Eye (tissue), 1 donor: ENCODE data around the gene MYO6.

Experiments used
- DNase-seq: peaks from one replicate; pipeline ENCODE4 v3.0.0-alpha.2; 2015

The MYO6 gene

DNA sequence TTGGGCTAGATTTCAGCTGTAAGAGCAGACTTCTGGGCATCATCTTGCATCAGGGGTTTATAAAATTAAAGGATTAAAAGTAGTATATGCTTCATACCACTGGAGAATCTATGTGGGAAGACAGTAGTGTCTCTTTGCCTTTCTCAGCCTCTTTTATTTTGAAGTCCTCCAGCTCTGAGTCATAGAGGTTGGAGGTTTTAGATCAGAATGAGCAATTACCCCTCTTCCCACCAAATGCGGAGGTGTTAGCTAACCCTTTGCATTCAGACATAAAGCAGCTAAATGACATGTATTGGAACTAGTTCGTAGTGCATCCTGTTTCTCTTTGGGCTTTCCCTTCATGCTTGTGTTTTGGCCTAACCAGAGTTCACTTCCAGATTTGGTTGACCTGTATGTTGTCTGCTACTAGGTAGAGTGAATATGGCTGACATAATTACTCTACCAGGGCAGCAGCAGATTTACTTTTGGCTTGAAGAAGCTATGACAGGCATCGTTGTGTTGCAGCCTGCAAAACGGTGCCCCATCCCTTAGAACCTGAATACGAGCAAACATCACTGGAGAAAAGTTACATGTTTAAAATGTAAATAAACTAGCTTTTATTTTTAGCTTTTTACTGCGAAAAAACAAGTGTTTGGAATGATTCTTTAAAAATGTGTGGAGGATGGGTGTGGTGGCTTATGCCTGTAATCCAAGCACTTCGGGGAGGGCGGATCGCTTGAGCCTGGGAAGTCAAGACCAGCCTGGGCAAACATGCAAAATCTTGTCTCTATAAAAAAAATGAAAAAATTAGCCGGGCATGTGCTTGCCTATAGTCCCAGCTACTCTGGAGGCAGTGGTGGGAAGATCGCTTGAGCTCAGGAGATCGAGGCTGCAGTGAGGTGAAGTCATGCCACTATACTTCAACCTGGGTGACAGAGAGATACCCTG is 82.2 kb downstream of the MYO6 start:
- no peak for DNase-seq

GRCh38 chr6:75834447-75834846 is 85.4 kb downstream of the MYO6 start:
- no peak for DNase-seq

DNA sequence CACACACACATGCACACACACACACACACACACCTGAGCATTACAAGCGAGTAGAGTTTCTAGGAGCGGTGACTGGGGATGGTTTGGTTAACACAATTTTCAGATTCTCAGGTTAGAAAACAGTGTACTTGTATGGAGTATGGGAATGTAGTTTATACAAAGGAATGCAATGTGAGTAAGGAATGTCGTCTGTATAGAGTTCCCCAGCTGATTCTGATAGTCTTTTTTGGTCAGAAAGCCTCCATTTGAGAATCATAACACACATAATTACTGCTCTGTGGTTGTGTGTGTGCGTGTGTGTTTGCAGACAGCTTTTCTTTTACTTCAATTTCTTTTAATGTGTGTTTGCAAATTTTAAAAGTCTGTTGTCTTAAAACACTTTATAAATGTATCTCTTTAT is 93.2 kb downstream of the MYO6 start:
- DNase-seq: no peak

- DNase-seq: no peak
Observed at GRCh38 chr6:75842732-75843131, 93.7 kb downstream of the MYO6 start.

- DNase-seq: no peak
Observed at GRCh38 chr6:75843396-75843795, 94.4 kb downstream of the MYO6 start.

- no peak for DNase-seq
Observed at GRCh38 chr6:75848274-75848673, 99.2 kb downstream of the MYO6 start.

GRCh38 chr6:75849329-75850025 is 100.4 kb downstream of the MYO6 start:
- DNase-seq: no peak

GRCh38 chr6:75850026-75850833 is 101.2 kb downstream of the MYO6 start:
- DNase-seq: peak; percentile 14

GRCh38 chr6:75852721-75853120 is 103.7 kb downstream of the MYO6 start:
- DNase-seq: no peak

DNA sequence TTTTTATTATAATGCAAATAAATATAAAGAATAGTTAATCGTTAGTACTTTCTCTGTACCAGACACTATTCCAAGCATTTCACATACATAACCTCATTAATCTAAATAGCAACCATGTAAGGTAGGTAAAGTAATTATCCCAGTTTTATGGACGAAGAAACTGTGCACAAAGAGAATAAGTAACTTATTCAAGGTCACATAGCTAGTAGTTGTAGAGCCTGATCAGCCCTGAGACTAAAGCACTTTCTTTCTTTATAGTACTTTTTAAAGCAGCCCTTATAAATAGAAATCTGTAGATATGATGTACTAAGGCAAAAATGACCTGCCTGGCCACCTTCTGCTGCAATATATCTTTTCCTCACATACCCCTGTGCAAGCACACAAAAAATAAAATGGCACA is 104.8 kb downstream of the MYO6 start:
- DNase-seq: no peak

DNA sequence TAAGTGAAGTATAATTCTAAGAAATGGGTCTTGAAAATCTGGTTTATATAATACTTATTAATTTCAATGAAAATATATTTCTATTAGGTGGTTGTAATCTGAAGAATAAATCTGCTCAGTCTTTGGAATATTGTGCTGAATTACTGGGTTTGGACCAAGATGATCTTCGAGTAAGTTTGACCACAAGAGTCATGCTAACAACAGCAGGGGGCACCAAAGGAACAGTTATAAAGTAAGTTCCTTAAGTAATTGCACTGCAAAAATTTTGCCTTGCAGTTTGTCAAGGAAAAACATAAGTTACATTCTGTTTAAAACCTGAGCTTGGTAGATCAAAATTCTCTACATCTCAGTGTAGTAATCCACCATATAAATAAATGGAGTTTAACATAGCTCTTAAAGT is 106.0 kb downstream of the MYO6 start:
- DNase-seq: peak; percentile 60

DNA sequence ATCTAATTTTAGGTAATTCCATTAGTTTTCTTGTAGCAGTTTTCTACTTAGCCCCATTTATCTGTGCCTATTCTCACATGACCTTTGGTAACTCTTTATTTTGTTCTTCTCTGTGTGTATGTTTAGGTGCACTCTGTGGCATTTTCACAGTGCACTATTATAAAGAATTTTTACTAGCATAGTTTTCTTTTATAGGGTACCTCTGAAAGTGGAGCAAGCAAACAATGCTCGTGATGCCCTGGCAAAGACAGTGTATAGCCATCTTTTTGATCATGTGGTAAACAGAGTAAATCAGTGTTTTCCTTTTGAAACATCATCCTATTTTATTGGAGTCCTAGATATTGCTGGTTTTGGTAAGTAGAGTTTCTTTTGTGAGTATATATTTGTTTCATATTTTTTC is 107.9 kb downstream of the MYO6 start:
- DNase-seq: no peak

GRCh38 chr6:75863001-75863400 is 114.0 kb downstream of the MYO6 start:
- no peak for DNase-seq

- no peak for DNase-seq
Observed at GRCh38 chr6:75863784-75864183, 114.7 kb downstream of the MYO6 start.

DNA sequence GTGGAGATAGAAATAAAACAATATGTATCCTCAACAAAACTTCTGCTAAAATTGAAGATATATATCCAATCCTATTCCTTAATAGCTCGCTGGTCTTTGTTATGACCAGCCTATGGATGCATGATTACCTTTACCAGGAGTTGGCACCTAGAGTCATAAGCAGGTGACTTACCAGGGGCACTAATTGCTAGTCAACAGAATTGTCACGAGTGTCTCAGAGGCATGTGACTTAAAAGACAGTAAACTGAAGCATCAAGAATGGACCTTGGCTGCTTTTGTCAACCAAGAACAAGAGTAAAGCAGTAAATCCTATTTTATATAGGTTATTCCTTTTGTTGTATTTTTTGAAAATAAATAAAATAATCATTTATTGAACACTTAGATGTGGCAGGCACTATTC is 115.4 kb downstream of the MYO6 start:
- no peak for DNase-seq

- DNase-seq: no peak
Observed at GRCh38 chr6:75870389-75870788, 121.3 kb downstream of the MYO6 start.

DNA sequence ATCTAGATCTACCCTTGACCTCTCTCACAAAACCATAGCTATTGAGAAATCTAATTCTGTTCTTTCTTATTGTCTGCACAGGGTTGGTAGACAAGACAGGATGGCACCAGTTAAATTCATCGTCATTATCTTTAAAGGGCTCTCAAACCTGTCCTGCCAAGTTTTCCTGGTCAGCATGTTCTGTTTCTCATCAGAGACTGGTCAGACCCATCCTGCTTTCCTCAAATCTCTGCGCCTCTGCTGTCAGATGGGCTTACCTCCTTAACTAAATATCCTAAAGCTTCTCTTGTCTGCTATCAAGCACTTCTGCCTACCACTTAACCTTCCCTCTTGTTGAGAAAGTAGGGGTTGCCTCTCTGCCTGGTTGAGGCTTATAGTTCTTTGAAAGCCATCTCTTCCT is 125.2 kb downstream of the MYO6 start:
- no peak for DNase-seq

GRCh38 chr6:75876152-75876551 is 127.1 kb downstream of the MYO6 start:
- no peak for DNase-seq

GRCh38 chr6:75880305-75880704 is 131.3 kb downstream of the MYO6 start:
- DNase-seq: no peak

DNA sequence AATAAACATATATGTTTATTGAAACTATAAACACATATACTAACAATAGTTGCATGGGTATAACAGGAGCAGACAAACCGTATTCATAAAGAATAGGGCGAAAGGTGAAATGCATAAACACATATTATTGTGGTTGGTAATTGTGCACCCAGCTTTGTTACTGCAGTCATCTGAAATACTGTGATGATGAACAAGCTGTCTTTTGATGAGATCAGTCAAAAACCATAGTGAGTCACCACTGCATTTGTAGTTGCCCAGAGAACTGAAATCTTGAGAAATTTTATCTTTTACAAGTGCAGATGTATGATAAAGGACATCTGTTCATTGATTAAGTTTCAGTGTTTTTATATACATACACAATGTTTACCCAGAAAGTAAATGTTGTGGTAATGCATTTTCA is 133.7 kb downstream of the MYO6 start:
- no peak for DNase-seq

- no peak for DNase-seq
Observed at GRCh38 chr6:75884822-75885221, 135.8 kb downstream of the MYO6 start.

DNA sequence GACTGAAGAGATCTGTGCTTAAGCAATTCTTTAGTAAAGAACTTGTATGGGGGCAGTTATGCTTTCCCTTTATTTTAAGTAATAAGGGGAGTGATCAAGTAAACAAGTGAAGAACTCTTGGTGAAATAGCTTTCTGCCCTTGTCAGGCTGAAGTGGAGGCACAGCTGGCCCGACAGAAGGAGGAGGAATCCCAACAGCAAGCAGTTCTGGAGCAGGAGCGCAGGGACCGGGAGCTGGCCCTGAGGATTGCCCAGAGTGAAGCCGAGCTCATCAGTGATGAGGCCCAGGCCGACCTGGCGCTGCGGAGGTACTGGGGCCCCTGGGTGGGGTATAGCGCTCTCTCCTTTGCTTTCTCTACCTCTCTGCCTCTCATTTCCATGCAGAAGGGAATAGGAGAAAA is 143.3 kb downstream of the MYO6 start:
- no peak for DNase-seq

- DNase-seq: peak; percentile 91
Observed at GRCh38 chr6:75893058-75893775, 144.2 kb downstream of the MYO6 start.
